ENCODE results near the gene LGALSL. TPM values are rescaled to one million over a fixed set of nuclear protein-coding genes. Genes with fewer than 3 reads are reported as not detected.

Gene LGALSL
- total RNA-seq, 4 donors from 2014 or later, result 13.1 to 30.7 (median 18.1) TPM

- no peak overlapping the region for H3K27ac ChIP-seq
- no peaks in the 10 kb centered on the region for H3K27me3 ChIP-seq
- WGBS, 2 donors (ENCODE audit: low coverage in 1 of 2), result 64% methylated on average over 4 of the region's 4 CpGs; no CpG with 5 or more reads in 1 of the 2 donors
- no peaks in the 10 kb centered on the region for H3K36me3 ChIP-seq
- no peak for DNase-seq
- H3K4me1 ChIP-seq, result no peaks in the 10 kb centered on the region
- TF ChIP-seq POLR2AphosphoS5 (IDR thresholded peaks at IDR 0.05) (no peak), POLR2A (IDR thresholded peaks at IDR 0.05) (no peak), EP300 (IDR thresholded peaks at IDR 0.05; ENCODE audit: low read depth) (no peak), CTCF (IDR thresholded peaks at IDR 0.05) (no peak)
- no peaks in the 10 kb centered on the region for H3K9me3 ChIP-seq
- H3K4me3 ChIP-seq, result no peak overlapping the region
- intact Hi-C loops (cut with DNase I; ENCODE audit: low total_unique reads) (no loop called here), in situ Hi-C loops (cut with MboI; ENCODE audit: low pct_ligation_motif_present in 1 of 4, low pct_unique_long_range_greater_than_20kb in 1 of 4, low sequenced_read_pairs in 3 of 4) (no loop called here)
Observed at GRCh38 chr2:64471600-64471999, 17.6 kb downstream of the LGALSL start.

GRCh38 chr2:64472881-64473280 is 18.9 kb downstream of the LGALSL start:
- intact Hi-C loops (cut with DNase I; ENCODE audit: low total_unique reads) (no loop called here), in situ Hi-C loops (cut with MboI; ENCODE audit: low pct_ligation_motif_present in 1 of 4, low pct_unique_long_range_greater_than_20kb in 1 of 4, low sequenced_read_pairs in 3 of 4) (no loop called here)
- no peak overlapping the region for H3K4me3 ChIP-seq
- H3K27ac ChIP-seq, result no peak overlapping the region
- WGBS, 2 donors (ENCODE audit: low coverage in 1 of 2), result 50 to 82% methylated on average over 1 to 3 of the region's 3 CpGs
- H3K4me1 ChIP-seq, result no peaks in the 10 kb centered on the region
- no peak for TF ChIP-seq POLR2AphosphoS5 (IDR thresholded peaks at IDR 0.05)
- no peak for TF ChIP-seq EP300 (IDR thresholded peaks at IDR 0.05; ENCODE audit: low read depth)
- no peak for TF ChIP-seq POLR2A (IDR thresholded peaks at IDR 0.05)
- no peak for TF ChIP-seq CTCF (IDR thresholded peaks at IDR 0.05)
- no peaks in the 10 kb centered on the region for H3K36me3 ChIP-seq
- no peaks in the 10 kb centered on the region for H3K9me3 ChIP-seq
- no peak for DNase-seq
- no peaks in the 10 kb centered on the region for H3K27me3 ChIP-seq

- H3K4me1 ChIP-seq, result peaks cover 0 to 10% (median 0%) of the 10 kb centered on the region in 4 donors
- DNase-seq, result no peak
- H3K27ac ChIP-seq, result no peak overlapping the region
- H3K4me3 ChIP-seq, result no peak overlapping the region
- in situ Hi-C loops (cut with MboI; ENCODE audit: low pct_ligation_motif_present in 1 of 4, low pct_unique_long_range_greater_than_20kb in 1 of 4, low sequenced_read_pairs in 3 of 4), result no loop called here
- no peaks in the 10 kb centered on the region for H3K9me3 ChIP-seq
- H3K27me3 ChIP-seq, result no peaks in the 10 kb centered on the region
- no peaks in the 10 kb centered on the region for H3K36me3 ChIP-seq
- TF ChIP-seq POLR2A (IDR thresholded peaks at IDR 0.05) (no peak), CTCF (IDR thresholded peaks at IDR 0.05) (no peak)
- intact Hi-C loops (cut with DNase I; ENCODE audit: low total_unique reads), result no loop called here
- 50 to 67% methylated on average over 1 to 4 of the region's 4 CpGs for WGBS, 2 donors (ENCODE audit: low coverage in 1 of 2)
Observed at GRCh38 chr2:64474121-64474571, 20.2 kb downstream of the LGALSL start.

GRCh38 chr2:64474636-64475035 is 20.7 kb downstream of the LGALSL start:
- DNase-seq, result no peak
- Histone ChIP-seq H3K4me1 (peaks cover 0 to 10% (median 0%) of the 10 kb centered on the region in 4 donors), H3K9me3 (no peaks in the 10 kb centered on the region), H3K27ac (no peak overlapping the region), H3K27me3 (no peaks in the 10 kb centered on the region), H3K4me3 (no peak overlapping the region), H3K36me3 (no peaks in the 10 kb centered on the region)
- in situ Hi-C loops (cut with MboI; ENCODE audit: low pct_ligation_motif_present in 1 of 4, low pct_unique_long_range_greater_than_20kb in 1 of 4, low sequenced_read_pairs in 3 of 4) (loop anchor here in 1 of 4 donors (25.0 kb wide), 1 partner anchor 437 kb away; no protein-coding TSS in a partner anchor), intact Hi-C loops (cut with DNase I; ENCODE audit: low total_unique reads) (no loop called here)
- 67 to 82% methylated on average over 1 of the region's 1 CpG for WGBS, 2 donors (ENCODE audit: low coverage in 1 of 2)
- TF ChIP-seq POLR2AphosphoS5 (IDR thresholded peaks at IDR 0.05) (no peak), POLR2A (IDR thresholded peaks at IDR 0.05) (no peak), EP300 (IDR thresholded peaks at IDR 0.05; ENCODE audit: low read depth) (no peak)

GRCh38 chr2:64477037-64477436 is 23.1 kb downstream of the LGALSL start:
- no peak overlapping the region for H3K4me3 ChIP-seq
- 89% methylated on average over 1 of the region's 1 CpG; no CpG with 5 or more reads in 1 of the 2 donors for WGBS, 2 donors (ENCODE audit: low coverage in 1 of 2)
- in situ Hi-C loops (cut with MboI; ENCODE audit: low pct_ligation_motif_present in 1 of 4, low pct_unique_long_range_greater_than_20kb in 1 of 4, low sequenced_read_pairs in 3 of 4), result loop anchor here in 1 of 4 donors (25.0 kb wide), 1 partner anchor 440 kb away; no protein-coding TSS in a partner anchor
- no peaks in the 10 kb centered on the region for H3K9me3 ChIP-seq
- peaks cover 0 to 10% (median 0%) of the 10 kb centered on the region in 4 donors for H3K4me1 ChIP-seq
- no peaks in the 10 kb centered on the region for H3K36me3 ChIP-seq
- no peak overlapping the region for H3K27ac ChIP-seq
- intact Hi-C loops (cut with DNase I; ENCODE audit: low total_unique reads), result no loop called here
- no peak for DNase-seq
- no peaks in the 10 kb centered on the region for H3K27me3 ChIP-seq
- TF ChIP-seq EP300 (IDR thresholded peaks at IDR 0.05; ENCODE audit: low read depth) (no peak), POLR2AphosphoS5 (IDR thresholded peaks at IDR 0.05) (no peak), CTCF (IDR thresholded peaks at IDR 0.05) (no peak), POLR2A (IDR thresholded peaks at IDR 0.05) (no peak)

Measured in transverse colon (tissue), 4 donors.